ENCODE measurements around the gene CYP26C1. TPM values are rescaled to one million over a fixed set of nuclear protein-coding genes. Genes with fewer than 3 reads are reported as not detected.

CYP26C1 gene
- total RNA-seq, 1 donor from 2014 or later, result not detected

GRCh38 chr10:93083743-93084539 is 23.3 kb downstream of the CYP26C1 start:
- no peak overlapping the region for H3K4me3 Mint-ChIP-seq (ENCODE audit: unreplicated experiment)
- peaks cover 17% of the 10 kb centered on the region for H3K4me1 Mint-ChIP-seq (ENCODE audit: unreplicated experiment)
- DNase-seq (ENCODE audit: extremely low spot score, unreplicated experiment), result peak; percentile 19
- H3K9me3 Mint-ChIP-seq (ENCODE audit: unreplicated experiment), result no peaks in the 10 kb centered on the region
- no peaks in the 10 kb centered on the region for H3K27me3 Mint-ChIP-seq (ENCODE audit: unreplicated experiment)
- TF ChIP-seq CTCF (IDR thresholded peaks at IDR 0.05), result no peak
- no peaks in the 10 kb centered on the region for H3K36me3 Mint-ChIP-seq (ENCODE audit: unreplicated experiment)
- no peak overlapping the region for H3K27ac Mint-ChIP-seq (ENCODE audit: unreplicated experiment)

GRCh38 chr10:93085272-93085859 is 24.8 kb downstream of the CYP26C1 start:
- Mint-ChIP-seq H3K27me3 (ENCODE audit: unreplicated experiment) (no peaks in the 10 kb centered on the region), H3K9me3 (ENCODE audit: unreplicated experiment) (no peaks in the 10 kb centered on the region), H3K4me1 (ENCODE audit: unreplicated experiment) (peaks cover 14% of the 10 kb centered on the region), H3K4me3 (ENCODE audit: unreplicated experiment) (no peak overlapping the region), H3K36me3 (ENCODE audit: unreplicated experiment) (no peaks in the 10 kb centered on the region), H3K27ac (ENCODE audit: unreplicated experiment) (no peak overlapping the region)
- no peak for TF ChIP-seq CTCF (IDR thresholded peaks at IDR 0.05)
- peak; percentile 8 for DNase-seq (ENCODE audit: extremely low spot score, unreplicated experiment)

GRCh38 chr10:93086289-93086688 is 25.7 kb downstream of the CYP26C1 start:
- no peak for TF ChIP-seq CTCF (IDR thresholded peaks at IDR 0.05)
- H3K4me1 Mint-ChIP-seq (ENCODE audit: unreplicated experiment), result peaks cover 7% of the 10 kb centered on the region
- H3K36me3 Mint-ChIP-seq (ENCODE audit: unreplicated experiment), result no peaks in the 10 kb centered on the region
- no peaks in the 10 kb centered on the region for H3K27me3 Mint-ChIP-seq (ENCODE audit: unreplicated experiment)
- no peak overlapping the region for H3K4me3 Mint-ChIP-seq (ENCODE audit: unreplicated experiment)
- no peaks in the 10 kb centered on the region for H3K9me3 Mint-ChIP-seq (ENCODE audit: unreplicated experiment)
- peak; percentile 40 for DNase-seq (ENCODE audit: extremely low spot score, unreplicated experiment)
- no peak overlapping the region for H3K27ac Mint-ChIP-seq (ENCODE audit: unreplicated experiment)

- DNase-seq (ENCODE audit: extremely low spot score, unreplicated experiment), result no peak
- H3K4me1 Mint-ChIP-seq (ENCODE audit: unreplicated experiment), result no peaks in the 10 kb centered on the region
- H3K4me3 Mint-ChIP-seq (ENCODE audit: unreplicated experiment), result no peak overlapping the region
- no peak for TF ChIP-seq CTCF (IDR thresholded peaks at IDR 0.05)
- no peaks in the 10 kb centered on the region for H3K36me3 Mint-ChIP-seq (ENCODE audit: unreplicated experiment)
- no peak overlapping the region for H3K27ac Mint-ChIP-seq (ENCODE audit: unreplicated experiment)
- H3K9me3 Mint-ChIP-seq (ENCODE audit: unreplicated experiment), result no peaks in the 10 kb centered on the region
- H3K27me3 Mint-ChIP-seq (ENCODE audit: unreplicated experiment), result no peaks in the 10 kb centered on the region
These were observed 27.2 kb downstream of the CYP26C1 start for GRCh38 chr10:93087846-93088245.

- no peaks in the 10 kb centered on the region for H3K4me1 Mint-ChIP-seq (ENCODE audit: unreplicated experiment)
- no peaks in the 10 kb centered on the region for H3K27me3 Mint-ChIP-seq (ENCODE audit: unreplicated experiment)
- H3K4me3 Mint-ChIP-seq (ENCODE audit: unreplicated experiment), result no peak overlapping the region
- H3K36me3 Mint-ChIP-seq (ENCODE audit: unreplicated experiment), result no peaks in the 10 kb centered on the region
- no peak overlapping the region for H3K27ac Mint-ChIP-seq (ENCODE audit: unreplicated experiment)
- peak; percentile 60 for DNase-seq (ENCODE audit: extremely low spot score, unreplicated experiment)
- no peaks in the 10 kb centered on the region for H3K9me3 Mint-ChIP-seq (ENCODE audit: unreplicated experiment)
- no peak for TF ChIP-seq CTCF (IDR thresholded peaks at IDR 0.05)
These were observed 27.9 kb downstream of the CYP26C1 start for GRCh38 chr10:93088466-93088865.
